Activated CD8-positive, alpha-beta memory T cell treated with anti-CD3 and anti-CD28 coated beads, Interleukin-2, amount 50 U/mL, for 48 hours (primary cell): ENCODE data around the gene TSEN2.
"Not testable (repeated sequence)": the region's sequence is repeated elsewhere in the genome, so short reads cannot be mapped to it uniquely, and the experiment has no call there.

Experiments used
- DNase-seq: peaks from one replicate; pipeline ENCODE4 v3.0.0-alpha.2; 2020

The TSEN2 gene

GRCh38 chr3:12507591-12508281 lies 23.5 kb downstream of the TSEN2 start:
- no peak for DNase-seq

DNA sequence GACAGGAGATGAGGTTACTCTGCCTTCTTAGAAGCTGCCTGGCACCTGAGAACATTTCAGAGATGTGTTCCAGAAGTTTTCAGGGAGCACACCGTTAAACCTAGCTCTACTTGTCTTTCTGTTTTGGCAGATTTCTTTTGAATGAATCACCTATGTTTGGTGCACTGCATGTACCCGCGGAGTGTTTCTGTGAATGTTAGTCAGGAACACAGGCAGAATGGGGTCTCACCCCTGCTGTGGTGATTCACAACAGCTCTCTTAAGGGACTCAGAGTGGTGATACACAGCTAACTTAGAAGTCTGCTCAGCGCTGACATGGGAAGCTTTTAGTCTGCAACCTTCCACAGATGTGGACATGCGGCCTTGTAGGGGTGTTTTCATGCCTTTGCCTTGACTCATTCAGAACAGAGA lies 24.0 kb downstream of the TSEN2 start:
- no peak for DNase-seq

GRCh38 chr3:12509466-12509865 lies 25.2 kb downstream of the TSEN2 start:
- no peak for DNase-seq

- DNase-seq = no peak
Measured at GRCh38 chr3:12512534-12513118, 28.3 kb downstream of the TSEN2 start.

GRCh38 chr3:12513694-12514446 lies 29.6 kb downstream of the TSEN2 start:
- no peak for DNase-seq

GRCh38 chr3:12515631-12516030 lies 31.4 kb downstream of the TSEN2 start:
- no peak for DNase-seq

GRCh38 chr3:12516873-12517272 lies 32.6 kb downstream of the TSEN2 start:
- no peak for DNase-seq

- DNase-seq = no peak
Measured at GRCh38 chr3:12518261-12519028, 34.2 kb downstream of the TSEN2 start.

GRCh38 chr3:12521010-12521409 lies 36.7 kb downstream of the TSEN2 start:
- no peak for DNase-seq

DNA sequence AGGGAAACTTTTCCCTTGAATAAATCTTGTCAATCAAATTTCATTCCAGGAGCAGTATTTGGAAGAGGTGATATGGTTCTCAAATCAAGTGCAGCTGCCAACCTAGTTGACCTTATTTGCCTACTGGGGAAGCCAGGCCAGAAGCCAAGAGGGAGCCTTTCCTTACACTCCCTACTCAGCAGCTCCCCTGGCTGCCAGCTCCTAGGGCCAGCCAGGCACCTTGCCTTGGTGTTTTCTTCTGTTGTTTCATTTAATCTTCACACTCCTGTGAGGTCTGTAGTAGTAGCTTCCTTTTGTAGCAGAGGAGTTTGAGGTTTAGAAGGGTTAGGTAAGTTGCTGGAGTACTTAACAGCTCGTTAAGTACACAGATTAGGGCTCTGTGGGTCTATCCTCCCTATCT lies 38.4 kb downstream of the TSEN2 start:
- no peak for DNase-seq

DNA sequence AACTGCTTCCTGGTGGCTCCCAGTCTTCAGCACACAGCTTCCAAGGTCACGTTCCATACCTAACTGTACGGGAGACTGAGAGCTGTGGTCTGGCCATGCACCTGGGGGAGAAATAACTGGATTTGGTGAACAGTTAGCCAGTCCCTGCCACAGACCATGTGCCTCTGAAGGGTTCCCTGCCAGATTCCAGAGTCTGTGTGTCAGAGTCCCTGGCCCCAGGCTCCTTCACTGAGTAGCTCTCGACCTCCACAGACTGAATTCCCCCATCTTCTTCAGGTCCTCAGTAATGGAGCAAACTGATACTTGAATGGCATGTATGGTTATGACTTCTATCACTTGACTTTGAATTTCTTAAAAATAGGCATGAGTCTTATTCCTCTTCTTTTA lies 43.5 kb downstream of the TSEN2 start:
- no peak for DNase-seq

- no peak for DNase-seq
Measured at GRCh38 chr3:12532182-12532581, 47.9 kb downstream of the TSEN2 start.

- no peak for DNase-seq
Measured at GRCh38 chr3:12536423-12536822, 52.1 kb downstream of the TSEN2 start.

GRCh38 chr3:12541625-12542024 lies 57.3 kb downstream of the TSEN2 start:
- DNase-seq = no peak

- DNase-seq = not testable (repeated sequence)
Measured at GRCh38 chr3:12543497-12543896, 59.2 kb downstream of the TSEN2 start.

DNA sequence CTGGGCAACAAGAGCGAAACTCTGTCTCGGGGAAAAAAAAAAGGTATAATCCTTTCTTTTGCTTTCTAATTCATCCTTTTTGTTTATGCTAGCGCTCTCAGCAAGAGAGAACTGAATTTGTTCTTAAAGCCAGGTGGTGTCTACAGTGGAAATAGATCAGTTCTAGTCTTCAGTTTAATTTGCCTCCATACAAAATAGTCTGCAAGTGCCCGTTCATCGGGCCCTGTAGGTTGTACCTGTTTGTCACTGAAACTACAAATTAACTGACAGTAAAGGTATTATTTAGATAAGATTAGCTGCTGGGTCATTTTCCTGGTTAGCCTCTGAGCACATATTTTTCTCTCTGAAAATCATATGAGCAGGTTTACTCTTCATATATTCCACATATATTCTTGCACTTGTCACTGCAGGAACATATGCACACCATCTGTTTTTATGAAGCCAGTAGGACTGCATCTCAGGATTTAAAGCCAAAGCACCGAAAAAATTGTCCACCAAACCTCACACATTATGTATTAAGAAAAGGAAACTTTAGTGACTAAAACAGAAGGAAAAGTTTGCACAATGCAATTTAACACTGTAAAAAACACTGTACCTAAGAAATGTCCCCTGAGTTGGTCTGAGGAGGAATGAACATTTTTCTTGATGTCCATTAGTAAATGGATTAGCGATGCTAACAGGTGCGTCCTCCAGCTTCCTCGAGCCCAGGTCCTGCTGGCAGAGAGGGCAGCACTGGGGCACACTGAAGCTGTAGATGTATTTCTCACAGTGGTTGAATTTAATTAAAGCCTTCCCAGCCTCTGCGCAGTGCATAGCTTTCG lies 60.6 kb downstream of the TSEN2 start:
- DNase-seq = no peak

- DNase-seq = no peak
Measured at GRCh38 chr3:12545473-12545791, 61.2 kb downstream of the TSEN2 start, which contains the start of gene MKRN2OS. MKRN2OS (minus strand) TSS chr3:12545499; CDS start chr3:12545464, 35 bp downstream.

DNA sequence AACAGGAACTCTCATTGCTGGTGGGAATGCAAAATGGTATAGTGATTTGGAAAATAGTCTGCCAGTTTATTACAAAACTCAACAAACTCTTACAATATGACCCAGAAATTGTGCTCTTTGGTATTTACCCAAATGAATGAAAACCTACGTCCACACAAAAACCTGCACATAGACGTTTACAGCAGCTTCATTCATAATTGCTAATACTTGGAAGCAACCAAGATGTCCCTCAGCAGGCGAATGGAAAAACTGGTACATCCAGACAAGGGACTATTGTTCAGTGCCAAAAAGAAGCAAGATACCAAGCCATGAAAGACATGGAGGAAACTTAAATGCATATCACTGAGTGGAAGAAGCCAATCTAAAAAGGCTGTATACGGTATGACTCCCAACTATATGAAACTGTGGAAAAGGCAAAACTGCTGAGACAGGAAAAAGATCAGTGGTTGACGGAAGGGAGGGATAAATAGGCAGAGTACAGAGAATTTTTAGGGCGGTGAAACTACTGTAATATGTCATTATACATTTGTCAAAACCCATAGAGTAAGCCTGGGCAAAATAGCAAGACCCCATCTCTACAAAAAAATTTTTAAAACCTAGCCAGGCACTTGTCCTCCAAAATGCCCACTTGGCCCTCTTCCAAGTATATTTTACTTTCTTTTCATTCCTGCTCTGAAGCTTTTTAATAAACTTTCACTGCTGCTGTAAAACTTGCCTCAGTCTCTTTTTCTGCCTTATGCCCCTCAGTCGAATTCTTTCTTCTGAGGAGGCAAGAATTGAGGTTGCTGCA lies 65.9 kb downstream of the TSEN2 start:
- no peak for DNase-seq

- peak; percentile 64 for DNase-seq
Measured at GRCh38 chr3:12553921-12554391, 69.7 kb downstream of the TSEN2 start.

DNA sequence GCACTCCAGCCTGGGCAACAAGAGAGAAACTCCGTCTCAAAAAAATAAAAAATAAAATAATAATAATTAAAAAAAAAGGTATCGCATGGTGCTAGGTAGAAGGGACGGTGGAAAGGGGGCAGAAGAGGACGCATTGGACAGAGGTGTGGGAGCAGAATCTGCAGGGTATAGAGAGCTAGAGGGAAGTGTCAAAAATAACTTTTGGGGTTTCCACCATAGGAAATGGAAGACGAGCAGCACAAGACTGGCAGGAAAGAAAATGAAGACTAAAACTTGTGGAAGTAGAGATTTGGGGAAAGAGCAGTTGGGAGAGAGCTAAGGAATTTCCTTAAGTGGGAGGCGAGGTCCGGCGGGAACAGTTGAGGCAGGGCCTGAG lies 72.0 kb downstream of the TSEN2 start:
- no peak for DNase-seq

GRCh38 chr3:12556690-12557472 lies 72.6 kb downstream of the TSEN2 start, which contains the start of gene MKRN2:
MKRN2 (plus strand) TSS chr3:12557087; CDS start chr3:12557151, 64 bp downstream.
- DNase-seq = peak; percentile 97
